Fibroblast of pulmonary artery (primary cell): ENCODE results near the gene NUP43.

Experiments
- DNase-seq: peaks from one replicate; pipeline ENCODE4 v3.0.0-alpha.2; 2010; ENCODE audit warnings: low read depth
- H3K4me3 ChIP-seq: replicated peaks from 2 replicates; pipeline ENCODE4 v1.5.1; 2011; ENCODE audit warnings: low read depth, mild to moderate bottlenecking, control low read depth, low read length, moderate library complexity
- TF ChIP-seq, protein P1 (sequence below): IDR thresholded peaks from 2 replicates; pipeline ENCODE4 v1.5.1; 2011; ENCODE audit warnings: mild to moderate bottlenecking, control low read depth, low read length, inconsistent platforms; ENCODE audit errors: missing control alignments

The NUP43 gene

DNA sequence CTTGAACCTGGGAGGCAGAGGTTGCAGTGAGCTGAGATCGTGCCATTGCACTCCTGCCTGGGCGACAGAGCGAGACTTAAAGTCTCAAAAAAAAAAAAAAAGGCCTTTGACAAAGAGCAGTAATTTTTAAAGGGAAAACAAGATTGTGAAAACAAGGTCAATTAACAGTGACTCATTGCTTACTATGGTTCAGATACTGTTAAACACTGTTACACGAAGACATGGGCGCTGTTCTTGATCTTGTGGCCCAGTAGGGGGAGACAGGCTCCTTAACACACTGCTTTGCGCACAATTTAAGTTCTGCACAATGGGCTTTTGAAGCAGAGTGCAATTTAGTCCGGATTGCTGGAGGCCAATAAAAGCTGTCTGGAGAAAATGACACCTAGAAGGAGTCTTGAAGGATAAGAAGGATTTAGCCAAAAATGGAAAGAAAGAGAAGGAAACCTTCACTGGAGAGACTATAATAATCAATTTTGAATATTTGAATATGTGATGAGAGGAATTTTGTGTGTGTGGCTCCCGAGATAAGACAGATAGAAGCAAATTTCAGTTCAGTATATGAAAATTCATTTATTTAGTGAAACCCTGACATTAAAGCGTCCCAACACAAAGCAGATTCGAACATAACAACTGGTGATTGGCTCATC lies 22.4 kb downstream of the NUP43 start:
- H3K4me3 ChIP-seq = no peak overlapping the region
- peak; percentile 84 for DNase-seq
- TF ChIP-seq, protein P1, sequence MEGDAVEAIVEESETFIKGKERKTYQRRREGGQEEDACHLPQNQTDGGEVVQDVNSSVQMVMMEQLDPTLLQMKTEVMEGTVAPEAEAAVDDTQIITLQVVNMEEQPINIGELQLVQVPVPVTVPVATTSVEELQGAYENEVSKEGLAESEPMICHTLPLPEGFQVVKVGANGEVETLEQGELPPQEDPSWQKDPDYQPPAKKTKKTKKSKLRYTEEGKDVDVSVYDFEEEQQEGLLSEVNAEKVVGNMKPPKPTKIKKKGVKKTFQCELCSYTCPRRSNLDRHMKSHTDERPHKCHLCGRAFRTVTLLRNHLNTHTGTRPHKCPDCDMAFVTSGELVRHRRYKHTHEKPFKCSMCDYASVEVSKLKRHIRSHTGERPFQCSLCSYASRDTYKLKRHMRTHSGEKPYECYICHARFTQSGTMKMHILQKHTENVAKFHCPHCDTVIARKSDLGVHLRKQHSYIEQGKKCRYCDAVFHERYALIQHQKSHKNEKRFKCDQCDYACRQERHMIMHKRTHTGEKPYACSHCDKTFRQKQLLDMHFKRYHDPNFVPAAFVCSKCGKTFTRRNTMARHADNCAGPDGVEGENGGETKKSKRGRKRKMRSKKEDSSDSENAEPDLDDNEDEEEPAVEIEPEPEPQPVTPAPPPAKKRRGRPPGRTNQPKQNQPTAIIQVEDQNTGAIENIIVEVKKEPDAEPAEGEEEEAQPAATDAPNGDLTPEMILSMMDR = peak; percentile 87

DNA sequence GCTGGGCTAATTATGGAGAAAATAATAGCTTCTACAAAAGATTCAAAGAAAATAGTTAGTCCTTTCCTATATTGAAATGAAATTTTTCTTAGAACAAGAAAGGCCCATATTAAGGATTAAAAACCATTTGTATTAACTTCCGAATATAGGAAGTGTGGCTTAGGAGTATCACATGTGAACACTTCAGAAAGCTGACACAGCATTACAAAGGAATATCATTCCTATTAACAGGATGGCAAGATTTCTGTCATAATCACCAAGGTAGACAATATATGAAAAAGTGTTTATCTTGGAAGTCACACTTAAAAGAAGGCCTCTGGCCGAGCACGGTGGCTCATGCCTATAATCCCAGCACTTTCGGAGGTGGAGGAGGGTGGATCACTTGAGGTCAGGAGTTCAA lies 23.1 kb downstream of the NUP43 start:
- no peak for DNase-seq
- H3K4me3 ChIP-seq = no peak overlapping the region
- TF ChIP-seq, protein P1 = no peak

DNA sequence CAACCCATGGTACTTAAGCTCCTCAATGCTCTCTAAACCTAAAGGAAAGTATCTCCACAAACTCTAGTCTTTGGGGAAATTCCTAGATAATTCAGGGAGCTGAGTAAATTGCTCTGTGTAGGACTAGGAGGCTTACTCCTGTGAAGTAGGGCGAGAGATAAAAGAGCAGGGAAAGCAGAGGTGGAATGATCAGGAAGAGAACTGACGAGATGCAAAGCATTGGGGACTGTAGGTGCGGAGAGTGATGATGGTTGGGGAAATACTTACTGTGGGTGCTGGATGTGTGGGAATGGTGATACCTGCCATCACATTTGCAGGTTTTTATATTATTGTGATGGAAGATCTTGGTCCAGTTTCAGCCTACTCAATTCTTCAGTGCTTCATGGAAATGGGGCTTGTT lies 26.8 kb downstream of the NUP43 start:
- DNase-seq = no peak
- TF ChIP-seq, protein P1 = no peak
- no peak overlapping the region for H3K4me3 ChIP-seq

DNA sequence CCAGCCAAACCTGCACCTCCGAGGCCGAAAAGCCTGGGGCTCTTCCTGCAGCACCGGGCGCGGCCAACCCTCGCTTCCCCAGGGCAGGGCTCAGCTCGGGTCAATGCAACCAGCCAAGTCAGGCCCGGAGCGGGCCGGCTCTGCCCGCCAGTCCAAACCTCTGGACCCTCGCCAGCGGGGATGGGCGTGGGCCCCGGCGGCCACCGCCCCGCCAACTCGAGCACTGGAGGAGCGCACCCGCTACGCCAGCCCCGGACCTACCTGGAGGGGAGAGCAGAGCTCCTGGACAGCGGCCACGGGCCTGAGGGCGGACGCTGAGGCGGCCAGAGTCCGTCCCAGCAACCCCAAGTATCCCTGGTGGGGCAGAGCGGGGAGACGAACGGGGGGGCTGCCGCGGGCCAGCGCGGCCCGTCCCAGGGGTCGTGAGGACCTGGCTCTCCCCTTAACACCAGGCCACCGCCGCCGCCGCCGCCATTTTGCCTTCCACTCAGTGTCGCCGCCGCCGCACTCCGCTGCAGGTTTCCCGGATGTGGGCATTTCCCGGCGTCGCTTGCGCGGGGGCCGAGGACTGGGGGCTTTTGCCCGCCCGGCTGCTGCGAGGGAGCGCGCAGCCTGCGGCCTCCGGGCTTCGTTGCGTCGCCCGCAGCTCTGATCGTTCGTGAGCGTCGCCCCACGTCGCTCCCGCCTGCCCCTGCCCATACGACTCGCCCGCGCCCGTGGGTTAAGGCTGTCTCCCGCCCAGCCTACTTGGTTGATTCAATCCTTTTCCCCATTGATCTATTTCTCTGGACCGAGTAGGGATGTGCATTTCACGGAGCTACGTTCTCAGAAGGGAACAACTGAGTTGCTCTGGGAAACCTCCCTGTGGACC lies 28.5 kb downstream of the NUP43 start, which contains the start of gene LATS1:
LATS1 (minus strand) TSS at position 514 of the 871 bp plus-strand sequence. CDS start 15,975 bp downstream, outside the sequence.
- TF ChIP-seq, protein P1 = no peak

DNA sequence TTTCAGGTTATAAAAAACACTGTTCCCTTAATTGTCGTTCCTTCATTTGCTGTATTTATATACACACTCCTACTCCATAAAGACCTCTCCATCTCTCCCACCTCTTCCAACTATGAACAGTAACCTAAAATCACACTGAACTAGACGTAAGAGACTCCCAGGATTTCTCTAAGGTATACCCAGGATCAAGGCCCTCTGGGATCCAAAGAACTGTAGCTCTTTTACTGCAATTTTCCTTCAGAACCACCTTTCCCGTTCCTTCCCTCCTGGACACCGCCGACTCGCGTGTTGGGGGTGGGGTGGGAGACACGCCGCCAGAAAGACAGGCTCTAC lies 29.1 kb downstream of the NUP43 start:
- peak overlapping the region; percentile 75 for H3K4me3 ChIP-seq
- DNase-seq = no peak
- TF ChIP-seq, protein P1 = no peak

More for the DNA sequence above, 28.5 kb downstream of the NUP43 start, which contains the start of gene LATS1:
- peak; percentile 85 for DNase-seq
- H3K4me3 ChIP-seq = peak within 1 kb of the TSS; percentile 75

DNA sequence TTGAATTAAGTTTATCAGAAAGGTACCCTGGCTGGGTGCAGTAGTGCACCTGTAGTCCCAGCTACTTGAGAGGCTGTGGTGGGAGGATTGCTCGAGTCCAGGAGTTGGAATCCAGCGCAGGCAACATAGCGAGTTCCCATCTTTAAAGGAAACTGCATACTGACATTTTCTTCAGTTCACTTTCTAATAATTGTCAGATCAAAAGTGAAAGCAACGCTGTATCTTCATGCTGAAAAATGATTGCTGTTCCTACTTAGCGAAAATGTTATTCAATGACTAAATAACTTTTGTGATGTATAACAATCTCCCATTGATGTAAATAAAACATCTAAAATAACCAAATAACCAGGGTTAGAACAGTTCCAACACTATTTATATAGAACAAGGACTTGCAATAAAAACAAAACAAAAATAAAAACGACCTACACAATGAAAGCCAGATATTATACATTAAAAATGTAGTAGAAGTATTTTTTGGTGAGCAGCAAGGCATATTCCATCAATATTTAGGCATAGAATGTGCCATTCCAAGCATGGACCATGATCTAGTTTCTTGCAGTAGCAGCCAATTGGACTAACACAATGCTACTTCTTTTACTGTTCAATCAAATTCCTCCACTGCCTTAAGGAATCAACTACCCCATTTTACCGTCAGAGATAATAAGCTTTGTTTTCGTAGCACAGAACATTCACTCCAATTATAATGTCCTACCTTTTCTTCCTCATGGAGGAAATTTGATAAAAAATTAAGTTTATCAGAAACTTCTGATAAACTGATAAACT lies 30.0 kb downstream of the NUP43 start:
- peak; percentile 28 for DNase-seq
- TF ChIP-seq, protein P1 = no peak
- peak overlapping the region; percentile 75 for H3K4me3 ChIP-seq
